PC-9 (cell line): Measurements from ENCODE around the gene C2CD5. TPM values are rescaled to one million over a fixed set of nuclear protein-coding genes. Genes with fewer than 3 reads are reported as not detected.
A peak's percentile ranks its signal among the peaks of the same experiment; 100 is the strongest.

ENCODE experiments used
- BruUV-seq: library from RNA; stranded (reverse); fragments of 400-500 nt; replicated peaks from 2 replicates; lab custom pipeline; 2021; lab: Mats Ljungman, UMichigan
- CTCF ChIA-PET: fragments of 300-600 bp; sonication (Branson Sonifier 250); formaldehyde crosslinking; loops from one replicate; lab custom pipeline; 2022; ENCODE audit warnings: antibody characterized with exemption; lab: Charles Lee
- POLR2A ChIA-PET: fragments of 300-600 bp; sonication (Branson Sonifier 250); formaldehyde crosslinking; loops from one replicate; lab custom pipeline; 2022; ENCODE audit warnings: antibody characterized with exemption; ENCODE audit not compliant: unreplicated experiment; lab: Charles Lee
- DNase-seq, 2 experiments: peaks; one replicate each; pipeline versions ENCODE4 v3.0.0 to v3.0.0-alpha.2; 2015 to 2022; ENCODE audit warnings: mixed read lengths in 1 of 2
- H2AFZ ChIP-seq: fragments of 200-600 bp; sonication (generic); 2 replicates; pipeline ENCODE4 v1.8.1; 2017; ENCODE audit warnings: antibody characterized with exemption
- H3F3A ChIP-seq: fragments of 200-600 bp; sonication (generic); 2 replicates; pipeline ENCODE4 v1.8.1; 2017; ENCODE audit warnings: antibody characterized with exemption, mild to moderate bottlenecking, low read depth; ENCODE audit not compliant: insufficient read depth
- H3K27ac ChIP-seq: fragments of 200-600 bp; sonication (generic); 2 replicates; pipeline ENCODE4 v1.6.1; 2016; ENCODE audit warnings: mixed run types
- H3K27me3 ChIP-seq: fragments of 200-600 bp; sonication (generic); 2 replicates; pipeline ENCODE4 v1.6.1; 2016; ENCODE audit warnings: low read depth, mixed run types; ENCODE audit not compliant: insufficient read depth
- H3K36me3 ChIP-seq: fragments of 200-600 bp; sonication (generic); 2 replicates; pipeline ENCODE4 v1.6.1; 2016; ENCODE audit warnings: low read depth, mixed run types
- H3K4me1 ChIP-seq: fragments of 200-600 bp; sonication (generic); replicated peaks from 2 replicates; pipeline ENCODE4 v1.6.1; 2016; ENCODE audit warnings: mixed run types; ENCODE audit not compliant: insufficient read depth
- H3K4me2 ChIP-seq: fragments of 200-600 bp; sonication (generic); 2 replicates; pipeline ENCODE4 v1.6.1; 2017; ENCODE audit warnings: mixed run types
- H3K4me3 ChIP-seq: fragments of 200-600 bp; sonication (generic); 2 replicates; pipeline ENCODE4 v1.6.1; 2016; ENCODE audit warnings: mixed run types
- H3K79me2 ChIP-seq: fragments of 200-600 bp; sonication (generic); 2 replicates; pipeline ENCODE4 v1.6.1; 2017; ENCODE audit warnings: low read depth, mixed run types
- H3K9me2 ChIP-seq: fragments of 200-600 bp; sonication (generic); 2 replicates; pipeline ENCODE4 v1.8.1; 2017; ENCODE audit warnings: mild to moderate bottlenecking; ENCODE audit not compliant: insufficient read depth
- H3K9me3 ChIP-seq: fragments of 200-600 bp; sonication (generic); 2 replicates; pipeline ENCODE4 v1.8.1; 2016; ENCODE audit warnings: low read depth; ENCODE audit not compliant: insufficient read depth
- H4K20me1 ChIP-seq: fragments of 200-600 bp; sonication (generic); 2 replicates; pipeline ENCODE4 v1.8.1; 2017; ENCODE audit not compliant: insufficient read depth
- CTCF ChIP-seq: fragments of 200-600 bp; sonication (generic); conservative IDR thresholded peaks from 2 replicates; pipeline ENCODE4 v1.6.1; 2017; ENCODE audit warnings: mixed run types, antibody characterized with exemption, mild to moderate bottlenecking, moderate library complexity
- EZH2 ChIP-seq: fragments of 200-600 bp; sonication (generic); IDR thresholded peaks from 2 replicates; pipeline ENCODE4 v1.8.0; 2017; ENCODE audit warnings: antibody characterized with exemption, low read depth
- intact Hi-C: fragments of 100-400 bp; cut with micrococcal nuclease; formaldehyde crosslinking; loops from one replicate; pipeline ENCODE4 v1.10.0; 2022; ENCODE audit not compliant: unreplicated experiment
- total RNA-seq: library from RNA; stranded (reverse); gene quantifications from 2 replicates; pipeline ENCODE4 v1.2.3, GENCODE V29; 2021

The C2CD5 gene
- total RNA-seq, 1 experiment from 2014 or later: 28.6 TPM

- Histone ChIP-seq H3K79me2 (0 out of 2 replicates have a peak, but pooled peaks cover 4% of the 10 kb centered on the region), H3K4me1 (peaks cover 31% of the 10 kb centered on the region), H3K4me2 (no peak overlapping the region), H3F3A (peaks cover 20% of the 10 kb centered on the region), H3K27ac (no peak overlapping the region), H2AFZ (no peak overlapping the region), H3K9me3 (no peaks in the 10 kb centered on the region), H3K4me3 (no peak overlapping the region), H4K20me1 (no peaks in the 10 kb centered on the region), H3K9me2 (peaks cover 8% of the 10 kb centered on the region; the same call in 1 of the 2 replicates), H3K36me3 (no peaks in the 10 kb centered on the region), H3K27me3 (no peaks in the 10 kb centered on the region)
- no TSS peak for BruUV-seq
- no peak for DNase-seq
- no peak for TF ChIP-seq EZH2
- TF ChIP-seq CTCF: no peak
- POLR2A ChIA-PET: no interaction called here
- CTCF ChIA-PET: no interaction called here
- intact Hi-C loops: no loop called here
Measured at GRCh38 chr12:22431693-22432251, 112.6 kb downstream of the C2CD5 start.

DNA sequence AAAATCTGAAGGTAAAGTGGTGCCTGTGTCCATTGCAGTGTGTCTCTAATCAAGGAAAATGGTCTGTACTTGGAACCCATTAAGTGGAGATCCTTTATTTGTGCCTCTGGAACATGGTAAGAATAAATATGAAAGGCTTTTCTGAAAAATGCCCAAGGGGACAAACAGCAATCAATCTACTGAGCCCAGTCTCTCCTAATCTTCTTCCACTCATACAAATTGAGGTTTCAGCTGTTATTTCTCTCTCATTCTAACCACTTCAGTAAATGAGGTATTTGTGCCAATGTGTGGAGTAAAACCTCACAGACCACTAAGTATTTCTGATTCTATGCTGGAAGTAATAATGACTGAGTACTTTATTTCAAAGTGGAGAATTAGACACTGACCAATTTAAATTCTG is 127.5 kb downstream of the C2CD5 start:
- ChIA-PET POLR2A (no interaction called here), CTCF (no interaction called here)
- intact Hi-C loops: loop anchor here (10.0 kb wide), 1 partner anchor 142 kb away; no protein-coding TSS in a partner anchor

DNA sequence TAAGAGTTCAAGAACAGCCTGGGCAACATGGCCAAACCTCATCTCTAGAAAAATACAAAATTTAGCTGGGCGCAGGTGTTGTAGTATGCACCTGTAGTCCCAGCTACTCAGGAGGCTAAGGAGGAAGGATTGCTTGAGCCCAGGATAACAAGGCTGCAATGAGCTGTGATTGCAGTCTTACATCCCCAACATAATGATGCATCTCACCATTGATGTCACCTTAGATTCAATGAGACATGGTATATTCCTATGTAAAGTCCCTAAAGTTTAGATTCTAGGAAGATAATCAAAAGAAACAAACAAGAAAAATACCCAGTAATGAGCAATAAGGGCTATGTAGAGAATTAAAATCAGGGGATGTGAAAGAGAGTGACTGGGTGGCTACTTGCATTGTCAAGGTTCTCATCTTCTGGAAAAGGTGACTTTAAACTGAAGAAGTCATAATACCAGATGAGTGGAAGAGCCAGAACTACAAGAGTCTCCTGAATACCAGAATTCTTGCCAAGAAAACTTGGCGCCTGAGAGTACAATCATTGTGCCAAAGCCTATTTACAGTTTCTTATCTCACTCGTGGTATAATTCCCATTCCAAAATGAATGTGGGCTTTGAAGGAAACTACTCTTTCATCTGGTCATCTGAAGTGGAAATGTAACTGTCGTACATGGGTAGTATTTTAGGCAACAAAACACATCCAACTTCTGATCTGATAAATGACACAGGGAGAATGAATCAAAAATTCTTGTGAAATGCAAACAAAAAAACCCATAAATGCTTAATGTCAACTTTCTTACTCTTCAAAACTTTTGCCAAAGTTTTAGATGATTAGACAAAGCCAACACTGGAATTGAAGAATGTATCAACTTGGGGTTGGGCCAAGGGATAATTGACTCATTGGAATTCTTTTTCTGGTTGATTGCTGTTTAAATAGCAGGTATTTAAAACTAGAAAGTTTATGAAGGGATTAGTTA is 128.7 kb downstream of the C2CD5 start:
- peak overlapping the region; percentile 61 for H3K27ac ChIP-seq
- H3K4me2 ChIP-seq: peak overlapping the region; percentile 59
- H4K20me1 ChIP-seq: no peaks in the 10 kb centered on the region
- BruUV-seq: no TSS peak
- CTCF ChIA-PET: no interaction called here
- H2AFZ ChIP-seq: no peak overlapping the region
- H3K4me3 ChIP-seq: no peak overlapping the region
- no peaks in the 10 kb centered on the region for H3K9me2 ChIP-seq
- H3K4me1 ChIP-seq: peaks cover 54% of the 10 kb centered on the region
- no peaks in the 10 kb centered on the region for H3K27me3 ChIP-seq
- intact Hi-C loops: loop anchor here (10.0 kb wide), 1 partner anchor 141 kb away; no protein-coding TSS in a partner anchor
- peaks cover 34% of the 10 kb centered on the region for H3F3A ChIP-seq
- TF ChIP-seq EZH2: no peak
- no peak for TF ChIP-seq CTCF
- H3K36me3 ChIP-seq: no peaks in the 10 kb centered on the region
- H3K9me3 ChIP-seq: no peaks in the 10 kb centered on the region
- POLR2A ChIA-PET: no interaction called here
- DNase-seq: peak; percentile 48 to 98
- H3K79me2 ChIP-seq: no peaks in the 10 kb centered on the region

More for the DNA sequence above, 127.5 kb downstream of the C2CD5 start:
- Histone ChIP-seq H3K4me3 (no peak overlapping the region), H3K27ac (peak overlapping the region; percentile 61), H3K9me2 (no peaks in the 10 kb centered on the region), H3K9me3 (no peaks in the 10 kb centered on the region), H4K20me1 (no peaks in the 10 kb centered on the region), H3F3A (peaks cover 26% of the 10 kb centered on the region), H2AFZ (no peak overlapping the region), H3K36me3 (no peaks in the 10 kb centered on the region), H3K27me3 (no peaks in the 10 kb centered on the region), H3K4me1 (peaks cover 42% of the 10 kb centered on the region), H3K4me2 (peak overlapping the region; percentile 59), H3K79me2 (no peaks in the 10 kb centered on the region)
- DNase-seq: no peak
- no peak for TF ChIP-seq EZH2
- BruUV-seq: no TSS peak
